RWPE1 (cell line): ENCODE results near the gene VSIG4.

Experiments used
- CTCF ChIA-PET: fragments of 350-600 bp; sonication (Branson Sonifier 250); formaldehyde crosslinking; extraction: SDS; loops from one replicate; lab custom pipeline; 2021; lab: Yijun Ruan, JAX
- POLR2A ChIA-PET: fragments of 400-600 bp; formaldehyde crosslinking; extraction: SDS; loops from one replicate; lab custom pipeline; 2020; ENCODE audit warnings: antibody characterized with exemption; ENCODE audit not compliant: low non-redundant PET; lab: Yijun Ruan, JAX
- DNase-seq: peaks from one replicate; pipeline ENCODE4 v3.0.0; 2012; ENCODE audit warnings: low spot score
- H3K27ac ChIP-seq: fragments of 450-650 bp; 2 replicates; pipeline ENCODE4 v1.5.1; 2017
- TF ChIP-seq, protein P1 (sequence below): fragments of 450-650 bp; conservative IDR thresholded peaks from 2 replicates; pipeline ENCODE4 v1.5.1; 2017; ENCODE audit warnings: low read depth, mild to moderate bottlenecking

Gene VSIG4

GRCh38 chrX:66016905-66017658, 22.8 kb downstream of the VSIG4 start:
- TF ChIP-seq, protein P1, sequence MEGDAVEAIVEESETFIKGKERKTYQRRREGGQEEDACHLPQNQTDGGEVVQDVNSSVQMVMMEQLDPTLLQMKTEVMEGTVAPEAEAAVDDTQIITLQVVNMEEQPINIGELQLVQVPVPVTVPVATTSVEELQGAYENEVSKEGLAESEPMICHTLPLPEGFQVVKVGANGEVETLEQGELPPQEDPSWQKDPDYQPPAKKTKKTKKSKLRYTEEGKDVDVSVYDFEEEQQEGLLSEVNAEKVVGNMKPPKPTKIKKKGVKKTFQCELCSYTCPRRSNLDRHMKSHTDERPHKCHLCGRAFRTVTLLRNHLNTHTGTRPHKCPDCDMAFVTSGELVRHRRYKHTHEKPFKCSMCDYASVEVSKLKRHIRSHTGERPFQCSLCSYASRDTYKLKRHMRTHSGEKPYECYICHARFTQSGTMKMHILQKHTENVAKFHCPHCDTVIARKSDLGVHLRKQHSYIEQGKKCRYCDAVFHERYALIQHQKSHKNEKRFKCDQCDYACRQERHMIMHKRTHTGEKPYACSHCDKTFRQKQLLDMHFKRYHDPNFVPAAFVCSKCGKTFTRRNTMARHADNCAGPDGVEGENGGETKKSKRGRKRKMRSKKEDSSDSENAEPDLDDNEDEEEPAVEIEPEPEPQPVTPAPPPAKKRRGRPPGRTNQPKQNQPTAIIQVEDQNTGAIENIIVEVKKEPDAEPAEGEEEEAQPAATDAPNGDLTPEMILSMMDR: no peak
- H3K27ac ChIP-seq: no peak overlapping the region
- no peak for DNase-seq
- CTCF ChIA-PET: no interaction called here
- POLR2A ChIA-PET: no interaction called here

DNA sequence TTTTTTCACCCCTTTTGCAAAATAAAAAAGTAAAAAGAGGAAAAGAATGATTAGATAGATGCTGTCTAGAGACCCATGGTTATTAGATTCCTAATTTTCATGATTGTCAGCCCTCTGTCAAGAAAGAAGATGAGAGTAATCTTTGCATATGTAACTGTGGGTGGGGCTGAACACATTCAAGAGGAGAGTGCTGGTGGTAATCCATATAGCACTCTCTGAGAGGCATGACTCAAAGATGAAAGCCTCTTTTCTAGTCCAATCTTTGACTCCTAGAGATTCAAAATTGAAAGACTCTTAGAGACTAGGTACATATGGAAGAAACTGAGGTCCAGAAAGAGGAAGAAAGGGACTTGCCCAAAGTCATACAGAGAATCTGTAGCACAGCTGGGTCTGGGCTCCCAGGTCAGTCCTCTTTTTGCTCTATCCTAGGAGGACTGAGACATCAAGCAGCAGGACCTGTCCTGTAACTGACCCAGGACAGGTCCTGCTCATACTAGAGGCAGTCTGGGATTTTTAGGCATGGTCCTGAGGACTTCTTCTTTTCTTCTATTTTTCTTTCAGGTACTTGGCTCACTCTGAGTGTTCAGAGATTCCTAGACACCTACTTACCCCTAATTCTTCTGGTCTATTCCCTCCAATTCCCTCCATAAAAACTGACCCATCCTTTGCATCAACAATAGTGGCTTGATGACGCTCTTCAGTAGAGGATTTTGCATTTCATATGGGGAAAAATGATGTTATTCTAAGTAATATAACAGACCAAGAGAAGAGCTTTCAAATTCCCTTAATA, 23.8 kb downstream of the VSIG4 start:
- no peak overlapping the region for H3K27ac ChIP-seq
- TF ChIP-seq, protein P1: no peak
- DNase-seq: no peak
- ChIA-PET CTCF (no interaction called here), POLR2A (no interaction called here)

DNA sequence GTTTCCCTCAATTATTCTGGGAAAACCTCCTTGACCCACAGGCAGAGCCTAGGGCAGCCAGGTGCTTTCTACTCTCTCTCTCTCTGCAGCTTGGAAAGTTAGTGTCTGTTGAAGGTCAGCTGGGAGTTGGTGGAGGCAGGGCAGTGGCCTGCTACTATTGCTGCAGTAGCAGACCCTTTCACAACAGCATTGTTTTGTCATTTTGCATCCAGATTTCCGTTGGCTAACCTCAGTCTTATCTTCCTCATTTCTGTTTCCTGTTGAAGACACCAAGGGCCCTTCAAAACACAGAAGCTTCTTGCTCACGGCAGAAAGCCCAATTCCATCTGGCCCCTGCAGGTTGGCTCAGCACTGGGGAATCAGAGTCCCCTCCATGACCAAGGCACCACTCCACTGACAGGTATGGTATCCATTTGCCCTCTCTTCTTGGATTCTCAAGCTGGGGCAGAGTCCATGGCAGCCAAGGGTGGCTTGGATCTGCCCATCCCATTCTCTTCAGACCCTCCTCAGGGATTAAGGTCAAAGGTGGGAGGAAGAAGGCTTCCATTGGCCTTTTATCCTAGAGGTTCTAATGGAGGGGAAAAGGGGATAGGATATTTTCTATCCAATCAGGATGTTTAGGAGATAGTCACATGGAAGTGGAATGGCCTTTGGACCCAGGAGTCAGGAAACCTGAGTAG, 24.6 kb downstream of the VSIG4 start:
- no peak for DNase-seq
- CTCF ChIA-PET: no interaction called here
- no peak overlapping the region for H3K27ac ChIP-seq
- TF ChIP-seq, protein P1: no peak
- POLR2A ChIA-PET: no interaction called here

GRCh38 chrX:66014556-66014955, 25.3 kb downstream of the VSIG4 start:
- no peak overlapping the region for H3K27ac ChIP-seq
- POLR2A ChIA-PET: no interaction called here
- no peak for DNase-seq
- CTCF ChIA-PET: no interaction called here
- TF ChIP-seq, protein P1: no peak

GRCh38 chrX:66014084-66014483, 25.8 kb downstream of the VSIG4 start:
- TF ChIP-seq, protein P1: no peak
- ChIA-PET POLR2A (no interaction called here), CTCF (no interaction called here)
- H3K27ac ChIP-seq: no peak overlapping the region
- no peak for DNase-seq

- CTCF ChIA-PET: no interaction called here
- DNase-seq: no peak
- no peak overlapping the region for H3K27ac ChIP-seq
- POLR2A ChIA-PET: no interaction called here
- TF ChIP-seq, protein P1: no peak
Measured at GRCh38 chrX:66013194-66013816, 26.6 kb downstream of the VSIG4 start.
